HepG2 (cell line): ENCODE results near the gene SAP25. TPM values are rescaled to one million over a fixed set of nuclear protein-coding genes. Genes with fewer than 3 reads are reported as not detected.

ENCODE experiments used
- ADNP ChIP-seq: sonication (generic); formaldehyde crosslinking; IDR thresholded peaks from 2 replicates; pipeline ENCODE4 v1.4.0; 2020; ENCODE audit warnings: missing genetic modification reagents
- CEBPB ChIP-seq: IDR thresholded peaks from 2 replicates; pipeline ENCODE4 v1.6.1; 2011; ENCODE audit warnings: low read depth, low read length, improper control_type of control experiment, borderline replicate concordance
- HIC2 ChIP-seq: sonication (generic); formaldehyde crosslinking; IDR thresholded peaks from 2 replicates; pipeline ENCODE4 v1.9.0; 2022; ENCODE audit warnings: low read depth, missing genetic modification reagents
- KDM3A ChIP-seq: IDR thresholded peaks from 2 replicates; pipeline ENCODE4 v1.6.1; 2018; ENCODE audit warnings: low read depth, missing compliant biosample characterization
- PREB ChIP-seq: sonication (generic); formaldehyde crosslinking; IDR thresholded peaks from 2 replicates; pipeline ENCODE4 v1.4.0; 2020; ENCODE audit warnings: missing genetic modification reagents
- RAD51 ChIP-seq: fragments of 450-650 bp; IDR thresholded peaks from 2 replicates; pipeline ENCODE4 v1.6.1; 2016; ENCODE audit warnings: borderline replicate concordance
- ZNF136 ChIP-seq: sonication (generic); formaldehyde crosslinking; IDR thresholded peaks from 2 replicates; pipeline ENCODE4 v1.8.1; 2022; ENCODE audit warnings: low read depth, mild to moderate bottlenecking, moderate library complexity, missing genetic modification reagents
- ZNF253 ChIP-seq: sonication (generic); formaldehyde crosslinking; IDR thresholded peaks from 2 replicates; pipeline ENCODE4 v1.8.0; 2022; ENCODE audit warnings: mild to moderate bottlenecking, missing genetic modification reagents, borderline replicate concordance
- ZNF317 ChIP-seq: sonication (generic); formaldehyde crosslinking; IDR thresholded peaks from 2 replicates; pipeline ENCODE4 v1.5.0; 2020; ENCODE audit warnings: mild to moderate bottlenecking, missing genetic modification reagents
- ZNF407 ChIP-seq: sonication (generic); formaldehyde crosslinking; IDR thresholded peaks from one replicate; pipeline ENCODE4 v1.5.1; 2020; ENCODE audit warnings: mild to moderate bottlenecking, missing genetic modification reagents; ENCODE audit errors: not compliant biosample characterization
- ZNF577 ChIP-seq: sonication (generic); formaldehyde crosslinking; IDR thresholded peaks from 2 replicates; pipeline ENCODE4 v1.4.0; 2020; ENCODE audit warnings: mild to moderate bottlenecking, low read depth, missing genetic modification reagents, borderline replicate concordance
- ZNF639 ChIP-seq: conservative IDR thresholded peaks from 2 replicates; pipeline ENCODE4 v1.6.1; 2018; ENCODE audit warnings: missing genetic modification reagents
- ZNF704 ChIP-seq: sonication (generic); formaldehyde crosslinking; IDR thresholded peaks from 2 replicates; pipeline ENCODE4 v1.8.1; 2023; ENCODE audit warnings: mild to moderate bottlenecking, inconsistent platforms, moderate library complexity, missing genetic modification reagents, borderline replicate concordance
- polyA plus RNA-seq, 8 experiments: library from polyadenylated mRNA; depleted of rRNA in 3 of 8; stranded (reverse) in 7 of 8; unstranded in 1 of 8; fragments of >200 nt; fragmentation: Illumina TruSeq in 4 of 8; extraction: Trizol in 4 of 8; gene quantifications; 2 replicates each; pipeline versions ENCODE4 v1.2.1 to v1.2.3, GENCODE V29; 2011 to 2016; ENCODE audit warnings: low read depth in 4 of 8, missing spikeins in 1 of 8, mixed read lengths in 1 of 8; ENCODE audit not compliant: insufficient read depth in 1 of 8
- total RNA-seq, 5 experiments: library from RNA; depleted of rRNA; stranded (reverse); fragments of >200 nt; fragmentation: Illumina TruSeq; extraction: Trizol; gene quantifications; 2 replicates each; pipeline ENCODE4 v1.2.3, GENCODE V29; 2016; ENCODE audit warnings: low read depth in 1 of 5

Gene SAP25
- total and polyA plus RNA-seq, 2 of the 13 experiments (the other 11 are each of a cell fraction or from before 2014, with no cell fraction given), result 0.15 to 0.20 TPM

GRCh38 chr7:100612730-100613390, 39.2 kb upstream of the SAP25 start (continued):
- TF ChIP-seq ZNF407, result peak; percentile 5
- TF ChIP-seq PREB (CRISPR knock-in tag), result no peak
- peak; percentile 60; the same call in 1 of the 2 replicates for TF ChIP-seq ZNF317 (CRISPR knock-in tag)
- TF ChIP-seq ZNF253 (CRISPR knock-in tag), result no peak
- TF ChIP-seq CEBPB, result no peak
- TF ChIP-seq HIC2, result no peak
- TF ChIP-seq KDM3A (CRISPR knock-in tag), result no peak
- TF ChIP-seq ZNF136 (CRISPR knock-in tag), result no peak
- TF ChIP-seq RAD51, result no peak
- no peak for TF ChIP-seq ZNF577 (CRISPR knock-in tag)
- 0 out of 2 replicates have a peak, but pooled peaks have one; percentile 43 for TF ChIP-seq ZNF639 (CRISPR knock-in tag)
- TF ChIP-seq ZNF704 (CRISPR knock-in tag), result peak; percentile 48; the same call in 1 of the 2 replicates
- TF ChIP-seq ADNP (CRISPR knock-in tag), result no peak
